ENCODE measurements around the gene NRG3.

NRG3 gene

DNA sequence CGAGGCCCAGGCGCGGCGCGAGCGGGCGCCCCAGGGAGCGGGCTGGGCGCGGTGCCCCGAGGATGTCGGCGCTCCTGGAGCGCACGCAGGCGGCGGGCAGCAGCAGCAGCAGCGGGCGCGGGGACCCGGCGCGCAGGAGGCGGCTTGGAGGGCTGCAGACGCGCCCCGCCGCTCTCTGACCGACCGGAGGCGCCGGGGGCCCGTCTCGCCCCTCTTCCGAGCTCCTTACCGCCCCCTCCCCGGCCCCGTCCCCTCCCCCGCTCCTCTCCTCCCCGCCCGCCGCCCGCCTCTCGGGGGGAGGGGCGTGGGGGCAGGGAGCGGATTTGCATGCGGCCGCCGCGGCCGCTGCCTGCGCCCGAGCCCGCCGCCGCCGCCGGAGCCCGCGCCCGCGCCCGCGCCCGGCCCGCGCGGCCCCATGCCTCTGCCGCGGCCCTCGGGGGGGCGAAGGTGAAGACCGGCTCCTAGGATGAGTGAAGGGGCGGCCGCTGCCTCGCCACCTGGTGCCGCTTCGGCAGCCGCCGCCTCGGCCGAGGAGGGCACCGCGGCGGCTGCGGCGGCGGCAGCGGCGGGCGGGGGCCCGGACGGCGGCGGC, at the start of gene NRG3:
TSS of gene NRG3 (plus strand) at position 320 of the 592 bp plus-strand sequence.
- DNase-seq: no peak

DNA sequence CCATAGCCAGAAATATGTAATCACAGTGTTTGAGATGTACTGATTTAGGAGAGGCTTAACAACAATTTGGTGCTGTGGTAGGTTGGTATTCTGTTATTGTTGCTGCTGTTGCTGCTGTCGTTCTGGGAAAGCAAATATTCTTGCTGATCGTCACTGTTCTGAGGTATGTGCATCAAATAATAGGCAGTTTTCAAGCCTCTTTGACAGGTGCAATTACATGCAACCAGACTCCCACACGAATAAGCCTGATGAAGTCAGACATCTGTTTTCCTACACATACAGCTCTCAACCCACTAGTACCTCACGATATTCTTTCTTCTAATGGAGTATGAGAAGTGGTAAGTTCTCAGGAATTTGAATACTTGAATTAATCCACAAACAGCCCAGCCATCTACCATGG, 46.7 kb upstream of the NRG3 start:
- DNase-seq: no peak

DNA sequence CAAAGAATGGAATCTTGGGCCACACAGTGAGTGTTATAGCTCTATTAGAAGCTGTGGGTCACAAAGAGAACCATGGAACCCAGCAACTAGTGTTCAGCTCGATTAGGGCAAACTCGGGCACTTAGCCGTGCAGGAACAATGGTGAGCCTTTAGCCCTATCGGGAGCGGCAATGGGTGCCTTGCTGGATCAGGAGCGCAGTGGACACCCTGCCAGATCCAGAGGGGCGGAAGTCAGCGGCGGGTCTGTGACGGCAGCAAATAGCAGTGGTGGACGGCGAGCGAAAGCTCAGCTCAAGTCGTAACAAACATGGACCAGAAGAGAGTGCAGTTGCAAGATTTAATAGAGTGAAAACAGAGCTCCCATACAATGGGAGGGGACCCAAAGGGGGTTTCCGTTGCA, 43.9 kb upstream of the NRG3 start:
- no peak for DNase-seq

DNA sequence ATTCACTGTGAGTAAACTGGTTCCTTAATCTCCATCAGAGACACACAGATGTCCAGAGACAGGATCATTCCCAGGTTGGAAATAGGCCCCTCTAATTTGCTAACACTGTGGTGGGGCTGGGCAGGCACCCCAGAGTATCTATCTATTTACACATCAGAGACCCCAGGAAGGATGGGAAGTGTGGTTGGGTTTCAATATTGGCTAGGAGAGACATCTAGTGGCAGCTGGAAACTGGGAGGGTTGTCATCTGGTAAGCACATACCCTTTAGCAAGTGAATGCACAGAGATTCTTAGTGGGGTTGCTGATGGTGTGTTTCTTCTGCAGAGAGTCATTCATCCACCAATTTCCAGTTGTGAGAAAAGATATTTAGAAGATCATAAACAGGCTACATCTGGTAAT, 36.0 kb upstream of the NRG3 start:
- DNase-seq: no peak

DNA sequence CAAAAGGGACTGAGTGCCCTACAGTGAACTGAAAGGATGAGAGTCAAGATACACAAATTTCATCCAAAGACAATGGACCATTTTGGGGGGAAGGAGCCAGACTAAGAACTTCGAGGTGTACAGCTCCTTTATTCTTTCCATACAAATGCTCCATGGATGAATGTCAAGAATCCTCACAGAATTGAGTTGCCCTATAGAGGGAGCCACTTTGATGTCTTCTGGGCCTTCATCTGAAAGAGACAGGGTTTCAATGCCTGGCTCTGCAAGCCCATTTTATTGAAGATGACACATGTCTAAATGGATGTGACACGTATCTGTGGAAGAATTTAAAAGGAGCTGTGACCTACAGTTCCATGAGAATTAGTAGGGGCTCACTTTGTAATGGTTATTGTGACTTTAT, 32.0 kb upstream of the NRG3 start:
- no peak for DNase-seq

DNA sequence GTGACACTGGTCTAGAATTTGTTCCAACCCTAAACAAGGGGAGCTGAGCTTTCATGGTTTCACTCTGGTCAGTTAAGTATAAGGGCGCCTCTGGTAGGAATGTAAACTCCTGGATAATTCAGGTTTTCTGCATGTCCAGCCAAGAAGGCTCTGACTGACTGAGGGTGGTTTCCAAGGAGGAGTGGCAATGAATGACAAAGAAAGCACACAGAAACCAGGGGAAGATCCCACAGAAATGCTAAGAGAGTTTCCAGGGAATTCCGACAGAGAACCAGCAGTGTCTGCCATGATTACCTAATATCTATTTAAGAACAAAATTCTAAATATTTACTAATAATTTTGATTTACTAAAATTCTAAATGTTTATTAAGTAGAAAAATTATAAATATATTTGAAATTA, 27.3 kb upstream of the NRG3 start:
- no peak for DNase-seq

DNA sequence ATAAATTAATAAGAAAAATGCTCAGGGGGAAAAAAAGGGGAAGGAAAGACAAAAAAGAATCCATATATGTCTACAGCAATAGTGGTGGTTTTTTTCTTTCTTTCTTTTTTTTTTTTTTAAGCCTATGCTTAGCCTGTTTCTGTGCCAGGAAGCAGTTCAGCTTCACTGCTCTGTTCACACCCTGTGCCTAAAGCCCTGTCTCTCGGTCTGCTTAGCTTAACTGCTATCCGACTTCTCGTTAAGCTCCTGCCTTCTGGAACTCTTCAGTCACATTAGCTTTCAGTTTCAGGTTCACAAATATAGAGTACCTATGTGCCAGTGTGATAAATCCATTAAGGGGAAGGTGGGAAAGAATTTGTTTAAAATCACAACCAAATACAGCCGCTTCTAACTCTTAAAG, 26.5 kb upstream of the NRG3 start:
- DNase-seq: no peak

DNA sequence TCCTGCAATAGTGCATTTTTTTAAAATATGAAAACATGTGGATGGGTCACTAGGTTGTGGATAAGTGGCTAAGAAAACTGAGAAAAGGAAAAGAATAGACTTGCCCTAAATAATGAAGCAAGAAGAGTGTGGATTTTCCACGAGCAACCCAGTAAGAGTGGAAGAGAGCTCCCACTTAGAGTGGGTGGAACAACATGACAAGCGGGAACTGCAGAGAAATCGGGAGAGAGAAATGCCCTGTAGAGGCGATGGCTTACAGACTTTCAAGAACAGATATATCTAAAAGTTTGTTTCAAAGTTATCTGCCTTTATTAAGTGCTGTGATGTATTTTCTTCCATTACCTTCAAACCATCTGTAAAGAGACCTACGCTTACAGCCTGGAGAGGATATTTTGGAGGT, 26.1 kb upstream of the NRG3 start:
- no peak for DNase-seq

DNA sequence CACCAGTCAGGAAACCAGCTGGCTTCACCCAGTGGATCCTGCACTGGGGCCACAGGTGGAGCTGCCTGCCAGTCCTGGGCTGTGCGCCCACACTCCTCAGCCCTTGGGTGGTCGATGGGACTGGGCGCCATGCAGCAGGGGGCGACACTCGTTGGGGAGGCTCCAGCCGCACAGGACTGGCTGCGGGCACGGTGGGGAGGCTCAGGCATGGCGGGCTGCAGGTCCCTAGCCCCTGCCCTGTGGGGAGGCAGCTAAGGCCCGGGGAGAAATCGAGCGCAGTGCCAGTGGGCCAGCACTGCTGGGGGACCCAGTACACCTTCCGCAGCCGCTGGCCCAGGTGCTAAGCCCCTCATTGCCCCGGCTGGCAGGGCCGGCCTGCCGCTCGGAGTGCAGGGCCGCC, 12.4 kb upstream of the NRG3 start:
- no peak for DNase-seq

DNA sequence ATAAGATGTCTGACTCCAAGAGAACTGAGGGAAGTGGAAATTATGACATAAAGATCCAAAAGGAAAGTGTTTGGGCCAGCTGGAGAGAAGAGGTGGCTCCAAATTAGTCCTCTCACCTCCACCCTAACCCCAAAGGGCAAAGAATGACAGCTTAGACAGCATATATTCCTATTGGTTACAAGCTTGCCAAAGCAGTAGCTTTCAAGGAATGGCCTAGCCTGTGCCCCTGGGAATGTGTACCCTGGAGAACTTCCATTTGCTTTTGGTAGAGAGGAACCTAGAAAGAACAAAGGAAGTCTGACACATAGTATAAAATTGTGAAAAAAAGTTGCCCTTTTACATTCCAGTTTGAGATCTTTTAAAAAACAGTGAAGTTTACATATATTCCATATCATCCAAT, 11.2 kb upstream of the NRG3 start:
- DNase-seq: no peak

DNA sequence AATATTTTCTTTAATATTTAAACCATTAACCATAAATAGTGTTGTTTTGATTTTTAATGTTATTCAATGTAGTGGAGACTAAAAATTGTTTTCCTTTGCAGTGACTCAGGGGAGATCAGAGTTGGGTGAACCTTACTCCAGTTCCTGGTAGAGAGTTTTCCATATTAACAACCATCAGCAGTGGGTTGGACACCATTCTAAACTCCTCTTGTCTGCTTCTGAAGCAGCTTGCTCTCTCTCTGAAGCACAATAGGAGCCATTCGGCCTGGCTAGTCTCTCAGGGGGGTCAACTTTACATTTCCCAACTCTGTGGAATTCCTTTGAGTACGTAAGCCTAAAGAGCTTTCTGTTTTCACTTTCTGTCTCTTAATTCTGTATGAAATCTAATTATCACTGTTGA, 9.4 kb upstream of the NRG3 start:
- DNase-seq: no peak

DNA sequence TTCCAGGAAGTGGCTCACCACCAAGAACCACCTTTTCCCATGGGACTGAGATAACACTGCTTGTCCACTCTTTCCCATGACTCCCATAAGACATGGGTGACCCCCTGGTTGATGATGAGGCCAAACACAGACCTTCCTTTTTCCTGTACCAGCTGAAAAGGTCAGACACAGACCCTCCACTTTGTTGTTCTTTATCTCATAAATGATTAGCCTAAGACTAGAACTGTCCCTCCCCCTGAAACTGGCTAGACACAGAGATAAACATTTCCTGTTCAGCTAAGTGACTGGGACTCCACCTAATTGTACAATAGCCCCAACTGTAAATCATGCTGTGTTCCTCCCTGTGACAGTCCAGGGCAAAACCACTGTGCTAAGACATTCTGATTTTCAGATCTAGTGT, 8.2 kb upstream of the NRG3 start:
- DNase-seq: no peak

DNA sequence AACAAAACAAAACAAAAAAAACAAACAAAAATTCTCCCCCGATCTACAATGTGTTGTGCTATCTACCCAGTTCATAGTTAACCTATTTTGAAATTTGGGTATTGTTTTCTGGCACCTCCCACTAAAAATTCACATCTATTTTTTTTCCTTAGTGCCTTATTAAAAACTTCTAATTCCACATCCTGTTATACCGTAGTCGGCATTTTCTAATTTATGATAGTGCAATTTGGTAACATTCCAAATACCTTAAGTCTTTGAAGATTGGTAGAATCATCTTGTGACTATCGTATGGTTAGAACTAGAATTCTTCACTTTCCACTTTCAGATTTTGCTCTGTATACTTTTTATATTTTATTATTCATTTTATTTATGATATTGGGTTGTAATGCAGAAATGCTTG, 4.5 kb upstream of the NRG3 start:
- DNase-seq: no peak

DNA sequence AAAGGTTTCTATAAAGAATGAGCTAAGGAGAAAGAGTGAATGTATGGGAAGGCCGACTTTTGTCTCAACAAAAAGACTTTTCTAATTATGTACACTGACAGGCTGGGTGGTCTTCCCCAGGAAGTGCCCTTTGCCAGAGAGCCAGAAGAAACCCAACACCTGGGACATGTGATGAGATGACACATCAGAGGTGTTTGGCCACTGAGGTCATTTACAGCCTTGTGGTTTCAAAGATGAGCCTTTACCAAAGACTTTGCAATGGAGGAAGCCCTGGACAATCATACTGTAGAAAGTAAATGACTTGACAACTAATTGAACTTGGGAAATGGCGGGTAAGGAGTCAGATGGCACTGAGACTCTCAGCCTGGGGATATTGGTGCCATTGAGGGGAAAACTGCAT, 3.4 kb upstream of the NRG3 start:
- DNase-seq: no peak

DNA sequence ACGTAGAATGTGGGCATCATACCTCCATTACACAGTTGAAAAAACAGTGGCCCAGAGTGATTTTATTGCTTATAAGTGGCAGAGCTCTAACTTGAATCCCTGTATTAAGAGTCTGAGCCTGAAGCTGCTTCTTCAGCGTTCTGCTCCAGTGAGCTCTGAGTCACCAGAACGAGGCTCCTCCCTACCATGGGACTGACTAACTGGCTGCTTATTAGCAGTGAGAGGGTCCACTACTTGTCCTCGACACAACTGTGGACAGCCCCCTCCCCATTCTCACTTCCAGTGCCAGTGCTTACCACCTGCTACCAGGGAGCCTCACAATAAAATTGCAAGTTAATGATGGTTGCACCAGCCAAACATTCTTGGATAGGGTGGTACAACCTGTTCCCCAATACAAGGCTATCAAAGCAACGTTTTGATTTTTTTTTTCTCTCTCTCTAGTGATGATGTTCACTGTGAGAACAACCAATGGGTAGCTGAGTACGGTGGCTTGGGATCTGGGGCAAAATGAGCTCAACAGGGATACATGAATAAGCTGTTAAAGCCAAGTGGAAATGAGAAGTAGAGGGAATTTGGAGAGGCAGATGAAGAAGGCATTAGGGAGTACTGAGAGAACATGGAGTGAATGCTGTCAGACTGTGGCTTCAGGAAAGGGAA, 2.7 kb upstream of the NRG3 start:
- no peak for DNase-seq

DNA sequence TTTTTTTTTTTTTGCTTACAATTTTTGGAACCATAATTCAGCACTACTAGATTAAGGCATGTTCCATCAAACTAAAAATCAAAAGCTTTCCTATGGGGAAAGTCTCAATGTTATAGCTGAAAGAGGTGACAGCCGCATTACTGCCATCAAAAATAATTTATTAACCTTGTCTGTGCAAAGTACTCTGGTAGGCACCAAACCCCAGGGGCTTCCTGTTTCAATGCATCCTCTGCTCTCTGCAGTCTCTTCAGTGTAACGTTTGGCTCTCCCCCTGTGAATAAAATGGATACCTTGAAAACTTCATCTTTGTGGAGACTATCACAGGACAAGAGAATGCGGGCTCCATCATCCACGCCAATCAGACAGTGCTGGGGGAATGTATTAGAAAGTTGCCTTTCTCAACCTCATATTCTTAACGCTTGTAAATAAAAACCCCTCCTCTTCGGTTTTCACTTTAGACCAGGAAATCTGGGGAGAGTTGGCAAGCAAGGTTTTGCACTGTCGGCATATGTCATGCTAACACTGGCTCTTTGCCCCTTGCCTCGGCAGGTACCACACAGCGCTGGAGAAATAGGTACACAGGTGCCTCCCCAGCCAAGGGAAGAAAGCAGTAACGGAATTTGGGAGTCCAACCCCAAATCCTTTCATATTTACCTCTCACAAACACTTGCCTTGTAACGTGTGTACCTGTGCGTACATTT, 1.6 kb upstream of the NRG3 start:
- no peak for DNase-seq

DNA sequence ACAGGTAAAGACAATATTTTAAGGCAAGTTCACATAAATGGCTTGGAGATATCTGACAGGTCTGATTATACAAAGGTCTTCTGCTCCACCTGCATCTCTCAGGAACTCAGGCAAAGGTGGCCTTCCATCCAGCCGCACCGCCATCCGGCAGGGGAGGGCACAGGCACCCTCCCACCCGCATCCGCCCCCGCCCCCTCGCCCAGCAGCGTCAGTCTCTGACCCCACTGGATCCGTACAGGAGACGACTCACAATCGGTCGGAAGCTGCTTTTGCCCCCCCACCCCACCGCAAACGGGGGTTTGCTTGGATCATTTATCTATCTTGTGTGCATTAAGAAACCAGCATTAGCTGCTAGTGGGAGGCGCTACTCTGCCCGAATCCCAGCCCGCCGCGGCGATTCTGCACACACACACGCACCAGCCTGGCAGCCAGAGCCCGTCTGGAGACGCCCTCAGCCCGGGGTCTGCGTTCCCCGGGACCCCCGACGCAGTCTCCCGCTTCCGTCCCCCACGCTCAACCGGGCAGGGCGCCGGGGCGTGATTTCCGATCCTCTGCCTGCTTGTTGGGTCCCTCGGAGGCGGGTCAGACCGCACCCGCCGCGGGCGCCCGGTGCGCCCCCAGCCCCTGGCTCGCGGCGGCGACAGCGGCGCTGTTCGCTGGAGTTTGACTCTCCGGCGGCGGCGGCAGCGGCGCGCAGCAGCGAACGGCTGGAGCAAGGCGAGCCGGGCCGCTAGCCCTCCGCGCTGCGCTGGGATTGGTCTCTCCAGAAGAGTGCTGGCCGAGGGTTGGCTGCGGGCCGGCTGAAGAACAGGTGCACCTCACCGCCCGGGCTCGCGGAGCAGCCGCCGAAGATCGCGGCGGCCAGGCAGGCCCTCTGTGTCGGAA, 820 bp upstream of the NRG3 start:
- peak; percentile 5 for DNase-seq

DNA sequence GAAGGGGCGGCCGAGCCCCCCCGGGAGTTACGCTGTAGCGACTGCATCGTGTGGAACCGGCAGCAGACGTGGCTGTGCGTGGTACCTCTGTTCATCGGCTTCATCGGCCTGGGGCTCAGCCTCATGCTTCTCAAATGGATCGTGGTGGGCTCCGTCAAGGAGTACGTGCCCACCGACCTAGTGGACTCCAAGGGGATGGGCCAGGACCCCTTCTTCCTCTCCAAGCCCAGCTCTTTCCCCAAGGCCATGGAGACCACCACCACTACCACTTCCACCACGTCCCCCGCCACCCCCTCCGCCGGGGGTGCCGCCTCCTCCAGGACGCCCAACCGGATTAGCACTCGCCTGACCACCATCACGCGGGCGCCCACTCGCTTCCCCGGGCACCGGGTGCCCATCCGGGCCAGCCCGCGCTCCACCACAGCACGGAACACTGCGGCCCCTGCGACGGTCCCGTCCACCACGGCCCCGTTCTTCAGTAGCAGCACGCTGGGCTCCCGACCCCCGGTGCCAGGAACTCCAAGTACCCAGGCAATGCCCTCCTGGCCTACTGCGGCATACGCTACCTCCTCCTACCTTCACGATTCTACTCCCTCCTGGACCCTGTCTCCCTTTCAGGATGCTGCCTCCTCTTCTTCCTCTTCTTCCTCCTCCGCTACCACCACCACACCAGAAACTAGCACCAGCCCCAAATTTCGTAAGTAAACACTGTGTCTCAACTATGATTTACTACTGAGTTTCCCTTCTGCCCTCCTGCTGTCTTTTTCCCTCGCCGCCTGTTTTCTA, 666 bp downstream of the NRG3 start:
- no peak for DNase-seq

DNA sequence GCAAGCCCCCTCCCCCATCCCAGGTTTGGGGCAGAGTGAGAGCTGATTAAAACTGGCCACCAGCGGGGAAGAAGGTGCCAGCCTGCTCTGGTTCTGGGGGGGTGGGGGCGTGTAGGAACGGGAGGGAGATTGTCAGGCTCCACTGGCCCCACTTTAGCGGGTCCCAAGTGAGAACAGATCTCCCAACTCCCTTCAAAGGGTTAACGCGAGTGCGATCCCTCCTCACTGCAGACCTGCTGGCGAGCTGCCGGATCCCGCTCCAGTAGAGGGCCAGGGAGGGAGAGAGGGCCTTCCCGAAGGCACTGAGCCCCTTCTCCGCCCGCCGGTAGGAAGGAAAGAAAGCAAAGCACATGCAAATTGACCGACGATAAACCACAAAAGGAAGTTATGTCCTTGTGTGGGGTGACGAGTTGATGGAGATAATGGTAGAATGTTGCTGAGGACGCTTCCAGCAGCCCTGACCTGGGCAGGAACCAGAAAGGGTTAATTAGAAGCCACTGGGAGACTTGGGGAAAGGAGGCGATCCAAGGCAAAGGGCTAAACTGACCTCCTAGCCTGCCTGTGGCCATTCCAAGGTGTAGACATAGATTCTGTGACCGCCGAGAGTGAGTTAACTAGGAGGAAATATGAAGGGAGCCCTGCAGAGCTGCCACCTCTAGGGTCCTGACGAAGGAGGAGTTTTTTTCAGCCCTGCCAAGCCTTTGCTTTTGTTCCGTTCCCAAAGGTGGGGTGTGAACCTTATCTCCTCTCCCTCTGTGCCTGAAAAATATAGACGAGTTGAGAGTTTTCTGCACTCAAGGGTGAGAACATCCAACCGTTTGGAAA, 1.5 kb downstream of the NRG3 start:
- no peak for DNase-seq

DNA sequence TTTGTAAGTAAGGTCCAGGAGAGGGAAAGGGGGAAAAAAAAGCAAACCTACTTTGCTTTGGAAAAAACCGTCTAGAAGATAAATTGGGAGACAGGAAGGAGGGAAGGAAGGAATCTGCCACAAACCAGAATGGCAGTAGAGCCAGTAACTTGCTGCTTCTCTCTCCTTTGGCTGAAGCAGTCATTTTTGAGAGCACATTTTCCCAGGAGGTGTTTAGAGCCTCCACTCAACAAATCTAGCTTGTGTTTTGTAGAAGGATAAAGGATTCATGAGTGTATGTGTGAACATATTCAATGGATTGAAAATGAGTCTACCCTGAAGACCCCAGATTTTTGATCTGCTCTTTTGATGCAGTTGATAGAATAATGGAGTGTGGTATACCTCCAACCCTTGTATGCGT, 2.6 kb downstream of the NRG3 start:
- no peak for DNase-seq

DNA sequence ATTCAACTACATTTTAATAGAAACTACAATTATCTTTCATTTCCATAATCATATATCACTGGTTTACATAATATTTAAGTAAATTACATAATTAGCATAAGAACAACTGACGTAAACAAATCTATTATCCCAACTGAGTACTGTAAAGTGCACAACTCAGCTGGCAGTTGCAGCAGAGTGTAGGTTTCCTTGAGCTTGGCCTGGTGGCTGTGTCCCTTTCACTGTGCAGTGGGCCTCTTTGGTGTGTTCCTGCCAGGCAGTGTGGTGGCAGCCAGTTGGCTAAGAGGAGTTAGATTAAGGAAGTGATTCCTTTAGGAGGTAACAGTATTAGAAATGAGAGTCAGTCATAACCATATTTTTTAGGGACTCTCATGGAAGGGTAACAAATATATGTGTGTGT, 7.0 kb downstream of the NRG3 start:
- no peak for DNase-seq

DNA sequence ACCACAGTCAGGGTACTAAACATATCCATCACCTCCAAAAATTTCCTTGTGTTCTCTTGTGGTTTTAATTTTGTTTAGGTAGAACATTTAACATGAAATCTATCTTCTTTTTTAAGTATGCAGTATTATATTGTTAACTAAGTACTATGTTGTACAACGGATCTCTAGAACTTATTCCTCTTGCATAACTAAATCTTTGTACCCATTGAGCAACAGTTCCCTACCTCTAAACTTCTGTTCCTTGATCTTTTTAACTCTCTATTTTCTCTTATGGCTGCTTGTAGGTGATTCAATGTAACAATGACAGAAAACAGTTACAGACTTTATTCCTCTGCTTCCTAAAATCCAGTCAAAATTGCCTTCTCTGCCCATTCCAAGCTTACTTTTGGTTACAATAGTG, 9.9 kb downstream of the NRG3 start:
- no peak for DNase-seq

All from fibroblast of skin of right quadriceps (primary cell).